Measurements from ENCODE around the gene KLF16. TPM values are rescaled to one million over a fixed set of nuclear protein-coding genes. Genes with fewer than 3 reads are reported as not detected.
"Not testable (repeated sequence)": the region's sequence is repeated elsewhere in the genome, so short reads cannot be mapped to it uniquely, and the experiment has no call there.

Gene KLF16
- total RNA-seq, 1 experiment from 2014 or later, result 8.7 TPM

DNA sequence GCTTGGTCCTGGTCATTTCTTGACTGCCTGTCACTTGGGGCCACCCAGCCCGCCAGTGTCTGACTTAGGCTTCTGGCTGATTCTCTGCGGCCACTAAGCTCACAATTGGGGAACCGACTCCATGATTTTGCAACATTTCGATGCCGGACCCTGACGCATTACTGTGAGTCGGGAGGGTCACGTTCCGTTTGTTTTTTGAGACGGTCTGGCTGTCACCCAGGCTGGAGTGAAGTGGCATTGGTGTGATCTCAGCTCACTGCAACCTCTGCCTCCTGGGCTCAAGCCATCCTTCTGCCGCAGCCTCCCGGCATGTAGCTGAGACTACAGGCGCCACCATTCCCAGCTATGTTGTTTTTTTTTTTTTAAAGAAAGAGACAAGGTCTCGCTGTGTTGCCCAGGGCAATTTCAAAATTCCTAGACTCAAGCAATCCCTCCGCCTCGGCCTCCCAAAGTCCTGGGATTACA, 38.6 kb upstream of the KLF16 start:
- no peak for DNase-seq (ENCODE audit: low read depth in 1 of 2, low spot score in 2 of 2)
- Histone ChIP-seq H3K27ac (no peak overlapping the region), H3K36me3 (peaks cover 11% of the 10 kb centered on the region), H3K9me3 (replicated peaks) (no peaks in the 10 kb centered on the region), H3K27me3 (replicated peaks) (no peaks in the 10 kb centered on the region), H3K4me1 (replicated peaks) (peaks cover 14% of the 10 kb centered on the region), H3K4me3 (no peak overlapping the region)

DNA sequence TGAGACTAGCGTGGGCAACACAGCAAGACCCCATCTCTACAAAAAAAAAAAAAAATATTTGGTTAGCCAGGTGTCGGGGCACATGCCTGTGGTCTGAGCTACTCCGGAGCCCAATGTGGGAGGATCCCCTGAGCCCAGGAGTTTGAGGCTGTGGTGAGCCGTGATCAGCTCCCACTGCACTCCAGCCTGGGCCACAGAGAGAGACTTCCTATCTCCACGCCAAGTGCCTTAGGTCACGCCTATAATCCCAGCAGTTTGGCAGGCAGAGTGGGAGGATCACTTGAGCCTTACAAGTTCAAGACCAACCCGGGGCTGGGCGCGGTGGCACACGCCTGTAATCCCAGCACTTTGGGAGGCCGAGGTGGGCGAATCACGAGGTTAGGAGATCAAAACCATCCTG, 33.1 kb upstream of the KLF16 start:
- no peak for DNase-seq (ENCODE audit: low read depth in 1 of 2, low spot score in 2 of 2)
- Histone ChIP-seq H3K4me1 (replicated peaks) (peaks cover 7% of the 10 kb centered on the region), H3K27me3 (replicated peaks) (no peaks in the 10 kb centered on the region), H3K36me3 (no peaks in the 10 kb centered on the region), H3K4me3 (no peak overlapping the region), H3K9me3 (replicated peaks) (no peaks in the 10 kb centered on the region), H3K27ac (no peak overlapping the region)

DNA sequence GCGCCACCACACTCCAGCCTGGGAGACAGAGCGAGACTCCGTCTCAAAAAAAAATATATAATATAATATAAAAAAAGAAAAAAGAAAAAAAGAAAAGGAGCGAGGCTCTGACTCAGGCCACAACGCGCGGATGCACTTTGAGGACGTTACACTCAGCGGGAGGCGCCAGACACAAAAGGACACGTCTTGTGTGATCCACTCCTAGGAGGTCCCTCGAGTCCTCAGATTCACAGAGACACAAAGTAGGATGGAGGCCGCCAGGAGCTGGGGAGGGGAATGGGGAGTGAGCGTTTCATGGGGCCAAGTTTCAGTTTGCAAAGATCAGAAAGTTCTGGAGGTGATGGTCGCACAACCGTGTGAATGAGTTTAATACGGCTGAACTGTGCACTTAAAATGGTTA, 30.4 kb upstream of the KLF16 start:
- H3K4me3 ChIP-seq, result no peak overlapping the region
- no peaks in the 10 kb centered on the region for H3K9me3 ChIP-seq (replicated peaks)
- H3K36me3 ChIP-seq, result no peaks in the 10 kb centered on the region
- no peak for DNase-seq (ENCODE audit: low read depth in 1 of 2, low spot score in 2 of 2)
- peaks cover 7% of the 10 kb centered on the region for H3K4me1 ChIP-seq (replicated peaks)
- H3K27ac ChIP-seq, result no peak overlapping the region
- no peaks in the 10 kb centered on the region for H3K27me3 ChIP-seq (replicated peaks)

DNA sequence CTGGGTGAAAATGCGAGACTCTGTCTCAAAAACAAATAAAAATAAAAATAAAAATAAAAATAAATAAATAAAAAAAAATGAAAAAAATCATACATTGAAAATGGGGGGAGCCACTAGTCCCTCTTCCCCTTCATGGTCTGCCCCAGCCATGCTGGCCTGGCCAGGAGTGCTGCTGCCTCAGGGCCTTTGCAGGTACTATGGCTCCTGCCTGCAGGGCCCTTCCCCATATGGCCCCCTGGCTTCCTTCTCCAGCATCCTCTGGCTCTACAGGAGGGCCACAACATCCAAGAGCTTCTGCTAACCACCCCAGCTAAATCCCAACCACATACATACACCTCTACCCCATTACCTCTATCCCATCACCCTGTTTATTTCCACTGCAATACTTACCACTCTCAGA, 26.5 kb upstream of the KLF16 start:
- no peak overlapping the region for H3K4me3 ChIP-seq
- no peaks in the 10 kb centered on the region; the same call in 1 of the 2 replicates for H3K36me3 ChIP-seq
- no peak overlapping the region for H3K27ac ChIP-seq
- no peaks in the 10 kb centered on the region for H3K4me1 ChIP-seq (replicated peaks)
- DNase-seq (ENCODE audit: low read depth in 1 of 2, low spot score in 2 of 2), result no peak
- no peaks in the 10 kb centered on the region for H3K27me3 ChIP-seq (replicated peaks)
- no peaks in the 10 kb centered on the region for H3K9me3 ChIP-seq (replicated peaks)

DNA sequence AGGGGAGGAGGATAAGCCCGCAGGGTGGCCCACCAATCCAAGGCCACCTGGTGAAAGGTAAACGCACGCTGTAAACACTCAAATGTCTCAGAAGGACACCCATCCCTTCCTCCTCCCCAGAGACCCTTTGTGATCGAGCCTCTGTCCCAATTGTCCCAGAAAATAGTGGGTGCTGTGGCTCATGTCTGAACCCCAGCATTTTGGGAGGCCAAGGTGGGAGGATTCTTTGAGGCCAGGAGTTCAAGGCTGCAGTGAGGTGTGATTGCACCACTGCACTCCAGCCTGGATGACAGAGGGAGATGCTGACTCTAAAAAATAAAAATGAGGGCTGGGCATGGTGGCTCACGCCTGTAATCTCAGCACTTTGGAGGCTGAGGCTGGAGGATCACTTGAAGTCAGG, 25.0 kb upstream of the KLF16 start:
- no peaks in the 10 kb centered on the region for H3K27me3 ChIP-seq (replicated peaks)
- peaks cover 10% of the 10 kb centered on the region for H3K4me1 ChIP-seq (replicated peaks)
- H3K9me3 ChIP-seq (replicated peaks), result no peaks in the 10 kb centered on the region
- H3K27ac ChIP-seq, result no peak overlapping the region
- no peaks in the 10 kb centered on the region; the same call in 1 of the 2 replicates for H3K36me3 ChIP-seq
- H3K4me3 ChIP-seq, result no peak overlapping the region
- DNase-seq (ENCODE audit: low read depth in 1 of 2, low spot score in 2 of 2), result no peak

DNA sequence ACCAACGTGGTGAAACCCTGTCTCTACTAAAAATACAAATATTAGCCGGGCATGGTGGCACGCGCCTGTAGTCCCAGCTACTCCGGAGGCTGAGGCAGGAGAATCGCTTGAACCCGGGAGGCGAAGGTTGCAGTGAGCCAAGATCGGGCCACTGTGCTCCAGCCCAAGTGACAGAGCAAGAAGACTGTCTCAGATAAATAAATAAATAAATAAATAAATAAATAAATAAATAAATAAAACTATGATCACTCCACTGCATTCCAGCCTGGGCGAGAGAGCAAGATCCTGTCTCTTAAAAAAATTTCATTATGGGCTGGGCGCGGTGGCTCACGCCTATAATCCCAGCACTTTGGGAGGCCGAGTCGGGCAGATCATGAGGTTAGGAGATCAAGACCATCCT, 23.0 kb upstream of the KLF16 start:
- peaks cover 10% of the 10 kb centered on the region for H3K4me1 ChIP-seq (replicated peaks)
- not testable (repeated sequence) for DNase-seq (ENCODE audit: low read depth in 1 of 2, low spot score in 2 of 2)

DNA sequence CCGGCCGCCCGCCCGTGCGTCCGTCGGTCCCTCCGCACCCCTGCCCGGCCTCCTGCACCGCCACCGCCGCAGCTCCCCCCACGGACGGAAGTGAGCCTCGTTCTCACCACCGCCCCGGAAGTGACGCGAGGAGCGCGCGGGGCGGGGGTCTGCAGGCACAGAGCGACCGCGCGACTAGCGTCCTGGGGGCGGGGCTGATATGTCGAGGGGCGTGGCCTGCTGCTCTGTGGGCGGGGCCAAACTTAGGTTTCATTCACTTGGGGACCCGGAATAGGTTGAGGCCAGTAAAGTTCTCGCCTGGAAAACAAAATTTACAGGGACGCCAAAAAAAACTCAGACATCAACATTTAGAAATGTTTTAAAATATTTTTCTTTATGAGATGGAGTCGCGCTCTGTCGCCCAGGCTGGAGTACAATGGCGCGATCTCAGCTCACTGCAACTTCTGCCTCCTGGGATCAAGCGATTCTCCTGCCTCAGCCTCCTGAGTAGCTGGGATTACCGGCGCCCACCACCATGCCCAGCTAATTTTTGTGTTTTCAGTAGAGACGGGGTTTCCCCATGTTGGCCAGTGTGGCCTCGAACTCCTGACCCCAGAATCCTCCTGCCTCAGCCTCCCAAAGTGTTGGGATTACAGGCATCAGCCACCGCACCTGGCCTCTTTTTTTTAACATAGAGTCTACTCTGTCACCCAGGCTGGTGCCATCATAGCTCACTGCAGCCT, 22.2 kb upstream of the KLF16 start, which contains the start of gene ABHD17A:
TSS of gene ABHD17A (minus strand) at position 99 of the 722 bp plus-strand sequence. CDS start 3,930 bp downstream, outside the sequence.
- Histone ChIP-seq H3K4me3 (peak within 1 kb of the TSS; percentile 74), H3K27ac (0 out of 2 replicates have a peak within 1 kb of the TSS, but pooled peaks have one; percentile 27), H3K4me1 (replicated peaks) (peaks cover 10% of the 10 kb centered on the region), H3K36me3 (peaks cover 18% of the 10 kb centered on the region)
- DNase-seq (ENCODE audit: low read depth in 1 of 2, low spot score in 2 of 2), result peak; percentile 83 to 94
- H3K27me3 ChIP-seq (replicated peaks); H3K9me3 ChIP-seq (replicated peaks): not testable (repeated sequence)

More for the DNA sequence above, 23.0 kb upstream of the KLF16 start:
- H3K27ac ChIP-seq; H3K9me3 ChIP-seq (replicated peaks); H3K4me3 ChIP-seq; H3K27me3 ChIP-seq (replicated peaks): not testable (repeated sequence)
- peaks cover 12% of the 10 kb centered on the region for H3K36me3 ChIP-seq

DNA sequence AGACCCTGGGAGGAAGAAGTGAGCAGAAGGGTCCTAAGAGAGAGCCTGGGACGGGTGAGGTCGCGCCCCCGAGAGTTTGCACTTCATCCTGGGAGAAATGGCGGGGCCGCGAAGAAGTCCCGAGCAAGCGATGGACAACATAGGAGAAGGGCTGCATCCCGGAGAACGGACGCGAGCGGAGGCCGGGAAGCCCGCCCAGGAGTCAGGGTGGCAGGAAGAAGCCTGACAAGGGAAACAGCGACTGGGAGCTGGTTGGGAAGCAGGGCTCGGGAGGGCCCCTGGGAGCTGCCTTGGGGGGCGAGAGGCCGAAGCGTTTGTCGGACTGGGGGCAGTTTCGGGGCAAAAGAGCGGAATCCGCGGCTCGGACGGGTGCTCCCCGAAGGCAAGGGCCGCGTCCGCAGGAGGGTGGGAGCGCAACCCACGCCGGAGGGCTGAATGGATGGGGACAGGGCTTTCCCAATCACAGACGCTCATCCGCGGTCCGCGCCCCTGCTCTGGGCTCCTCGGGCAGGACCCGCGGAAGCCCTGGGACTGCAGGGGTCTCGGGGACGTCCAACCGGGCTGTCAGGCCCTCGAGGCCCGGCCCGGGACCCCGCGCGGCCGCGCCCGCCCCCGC, 21.4 kb upstream of the KLF16 start:
- H3K27ac ChIP-seq, result 0 out of 2 replicates have a peak overlapping the region, but pooled peaks have one; percentile 27
- H3K4me1 ChIP-seq (replicated peaks), result peaks cover 10% of the 10 kb centered on the region
- peak overlapping the region; percentile 74 for H3K4me3 ChIP-seq
- H3K9me3 ChIP-seq (replicated peaks), result no peaks in the 10 kb centered on the region
- H3K36me3 ChIP-seq, result peaks cover 24% of the 10 kb centered on the region
- H3K27me3 ChIP-seq (replicated peaks), result no peaks in the 10 kb centered on the region
- peak in 1 of 2 experiments; percentile 37 for DNase-seq (ENCODE audit: low read depth in 1 of 2, low spot score in 2 of 2)

DNA sequence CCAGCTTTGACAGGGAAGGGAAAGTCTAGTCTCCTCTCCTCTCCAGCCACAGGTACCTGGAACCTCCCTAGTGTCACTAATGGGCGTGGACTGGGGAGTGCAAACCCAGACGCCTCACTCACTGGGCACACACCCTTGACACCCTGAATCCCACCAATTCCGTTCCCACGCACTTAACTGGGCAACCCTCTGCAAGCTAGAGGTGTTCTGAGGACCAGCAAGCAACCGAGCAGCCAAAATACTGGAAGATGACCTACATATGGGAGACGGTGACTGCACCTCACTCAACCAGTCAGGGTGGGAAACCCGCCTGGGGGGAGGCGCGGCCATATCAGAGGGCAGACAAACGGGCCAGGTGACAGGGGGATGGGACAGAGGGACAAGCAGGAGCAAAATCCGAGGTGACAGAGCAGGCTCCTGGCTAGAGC, 20.9 kb upstream of the KLF16 start:
- DNase-seq (ENCODE audit: low read depth in 1 of 2, low spot score in 2 of 2), result no peak
- peaks cover 10% of the 10 kb centered on the region for H3K4me1 ChIP-seq (replicated peaks)
- H3K27me3 ChIP-seq (replicated peaks), result no peaks in the 10 kb centered on the region
- H3K4me3 ChIP-seq, result peak overlapping the region; percentile 74
- no peaks in the 10 kb centered on the region for H3K9me3 ChIP-seq (replicated peaks)
- peaks cover 24% of the 10 kb centered on the region for H3K36me3 ChIP-seq
- H3K27ac ChIP-seq, result no peak overlapping the region

DNA sequence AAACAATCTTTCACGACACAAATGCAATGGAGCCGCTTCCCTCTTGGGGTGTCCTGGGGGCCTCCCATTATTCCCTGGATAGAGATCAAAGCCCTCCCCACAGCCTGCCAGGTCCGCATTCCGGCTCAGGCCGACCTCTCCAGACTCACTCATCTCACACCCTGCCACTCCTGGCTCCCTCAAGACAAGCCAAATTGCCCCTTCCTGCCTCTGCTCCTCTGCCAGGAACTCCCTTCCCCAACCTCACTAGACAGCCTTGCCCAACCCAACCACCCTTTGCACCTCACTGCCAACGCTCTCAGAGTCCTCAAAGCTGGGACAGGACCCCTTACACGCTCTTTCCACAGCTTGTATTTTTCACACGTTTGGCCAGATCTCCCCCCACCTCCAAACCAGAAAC, 20.4 kb upstream of the KLF16 start:
- Histone ChIP-seq H3K36me3 (peaks cover 24% of the 10 kb centered on the region), H3K27ac (no peak overlapping the region)
- no peak for DNase-seq (ENCODE audit: low read depth in 1 of 2, low spot score in 2 of 2)

DNA sequence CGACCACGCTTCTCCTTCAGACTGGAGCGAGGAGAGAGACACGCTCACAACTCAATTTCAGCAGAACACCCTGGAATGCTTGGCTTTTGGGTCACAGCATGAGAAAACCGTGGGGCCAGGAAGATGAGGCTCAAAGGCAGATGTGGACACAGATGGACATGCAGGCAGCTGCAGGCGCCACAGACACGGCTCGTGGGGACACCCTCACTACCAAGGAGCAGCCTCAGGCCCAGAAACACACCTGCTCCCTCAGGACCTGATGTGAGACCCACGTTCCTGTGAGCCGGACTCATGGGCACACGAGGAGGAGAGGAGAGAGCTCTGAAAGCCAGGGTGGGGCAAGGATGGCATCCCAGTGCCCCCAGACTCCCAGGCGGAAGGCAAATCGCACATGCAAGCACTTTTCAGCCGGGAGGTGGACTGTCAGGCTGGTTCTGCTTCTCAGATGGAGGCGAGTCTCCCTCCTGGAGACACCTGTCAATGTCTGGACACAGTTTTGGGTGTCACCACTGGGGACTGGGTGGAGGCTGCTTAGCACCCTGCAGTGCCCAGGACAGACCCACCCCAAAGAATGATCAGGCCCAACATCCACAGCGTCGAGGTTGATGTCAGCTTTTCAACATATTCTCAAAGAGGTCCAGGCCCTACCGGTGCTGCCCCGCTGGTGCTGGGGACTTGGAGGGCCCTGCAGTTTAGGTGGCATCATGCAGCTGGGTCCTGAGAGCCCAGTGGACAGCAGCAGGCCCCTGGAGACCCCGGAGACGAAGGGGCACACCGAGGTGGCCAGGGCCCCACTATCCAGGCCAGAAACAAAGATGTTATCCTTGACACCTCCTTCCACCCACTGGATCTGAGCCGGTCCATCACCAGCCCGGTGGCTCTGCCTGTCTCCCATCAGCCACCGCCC, 19.7 kb upstream of the KLF16 start:
- Histone ChIP-seq H3K4me3 (peak overlapping the region; percentile 74; the same call in 1 of the 2 replicates), H3K27ac (no peak overlapping the region)

More for the DNA sequence above, 20.4 kb upstream of the KLF16 start:
- no peaks in the 10 kb centered on the region for H3K9me3 ChIP-seq (replicated peaks)
- no peaks in the 10 kb centered on the region for H3K27me3 ChIP-seq (replicated peaks)
- peak overlapping the region; percentile 74 for H3K4me3 ChIP-seq
- H3K4me1 ChIP-seq (replicated peaks), result peaks cover 10% of the 10 kb centered on the region

DNA sequence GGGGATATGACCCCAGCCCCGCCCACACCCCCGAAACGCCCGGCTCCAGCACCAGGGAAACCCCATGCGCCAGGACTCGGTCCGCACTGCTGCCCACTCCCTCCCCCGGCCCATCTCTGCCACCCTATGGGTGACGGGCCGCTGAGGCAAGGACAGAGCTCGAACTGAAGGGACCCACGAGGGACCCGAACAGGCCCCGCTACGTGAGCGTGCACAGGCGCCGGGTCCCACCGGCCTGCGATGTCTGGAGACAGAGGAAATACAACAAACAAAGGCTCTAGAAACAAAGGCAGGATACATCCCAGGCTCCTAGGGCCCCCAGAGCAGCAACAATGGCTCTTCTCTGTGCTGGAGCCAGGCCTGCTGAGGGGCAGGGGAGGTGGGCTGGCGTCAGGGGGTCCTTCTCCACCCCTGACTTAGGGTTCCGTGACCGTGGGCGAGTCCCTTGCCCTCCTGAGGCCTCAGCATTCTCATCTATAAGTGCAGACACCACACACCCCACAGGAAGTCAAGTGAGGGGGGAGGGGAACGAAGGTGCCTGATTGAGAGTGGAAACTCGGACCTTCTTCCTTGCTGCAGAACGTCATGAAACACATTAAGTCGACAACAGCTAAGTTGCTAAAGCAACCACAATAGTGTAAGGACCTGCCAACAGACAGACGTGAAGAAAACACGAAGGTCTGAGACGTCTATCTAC, 18.9 kb upstream of the KLF16 start:
- Histone ChIP-seq H3K4me1 (replicated peaks) (peaks cover 10% of the 10 kb centered on the region), H3K27ac (no peak overlapping the region), H3K36me3 (peaks cover 24% of the 10 kb centered on the region), H3K4me3 (no peak overlapping the region), H3K9me3 (replicated peaks) (no peaks in the 10 kb centered on the region), H3K27me3 (replicated peaks) (no peaks in the 10 kb centered on the region)
- DNase-seq (ENCODE audit: low read depth in 1 of 2, low spot score in 2 of 2), result no peak

More for the DNA sequence above, 19.7 kb upstream of the KLF16 start:
- Histone ChIP-seq H3K9me3 (replicated peaks) (no peaks in the 10 kb centered on the region), H3K36me3 (peaks cover 24% of the 10 kb centered on the region), H3K4me1 (replicated peaks) (peaks cover 10% of the 10 kb centered on the region), H3K27me3 (replicated peaks) (no peaks in the 10 kb centered on the region)
- DNase-seq (ENCODE audit: low read depth in 1 of 2, low spot score in 2 of 2), result no peak

All from SJSA1 (cell line).